GM18858 (cell line): Measurements from ENCODE around the gene DPEP2NB.
"Not testable (repeated sequence)": the region's sequence is repeated elsewhere in the genome, so short reads cannot be mapped to it uniquely, and the experiment has no call there.

ENCODE experiments used
- ATAC-seq: cut with Tn5 transposase; IDR thresholded peaks from one replicate; pipeline ENCODE4 v1.9.1; 2021; ENCODE audit not compliant: unreplicated experiment

Gene DPEP2NB

GRCh38 chr16:68019167-68019680, 3.5 kb upstream of the DPEP2NB start:
- ATAC-seq, result no peak

DNA sequence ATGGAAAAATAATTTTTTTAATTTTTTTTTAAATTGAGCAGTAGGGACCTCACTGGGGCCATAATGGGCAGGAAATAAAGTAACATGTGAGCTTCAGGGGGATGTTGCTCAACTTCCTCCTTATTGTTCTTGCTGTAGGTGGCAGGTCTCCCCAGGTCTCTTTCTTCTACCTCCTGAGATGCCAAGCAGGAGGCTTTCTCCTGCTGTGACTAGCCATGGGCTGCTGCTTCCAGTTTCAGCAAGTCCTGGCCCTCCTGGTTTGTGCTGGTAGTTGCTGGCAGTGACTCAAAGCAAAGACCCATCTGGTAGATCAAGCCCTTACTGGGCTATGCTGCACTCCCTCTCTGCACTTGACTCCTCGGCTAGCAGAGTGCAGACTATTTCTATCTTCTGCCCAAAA, 2.3 kb downstream of the DPEP2NB start:
- ATAC-seq, result no peak

- ATAC-seq, result not testable (repeated sequence)
These were observed 5.8 kb downstream of the DPEP2NB start for GRCh38 chr16:68009872-68010271.

GRCh38 chr16:68009157-68009735, 6.5 kb downstream of the DPEP2NB start:
- no peak for ATAC-seq

GRCh38 chr16:68005786-68006286, 9.9 kb downstream of the DPEP2NB start:
- ATAC-seq, result no peak

DNA sequence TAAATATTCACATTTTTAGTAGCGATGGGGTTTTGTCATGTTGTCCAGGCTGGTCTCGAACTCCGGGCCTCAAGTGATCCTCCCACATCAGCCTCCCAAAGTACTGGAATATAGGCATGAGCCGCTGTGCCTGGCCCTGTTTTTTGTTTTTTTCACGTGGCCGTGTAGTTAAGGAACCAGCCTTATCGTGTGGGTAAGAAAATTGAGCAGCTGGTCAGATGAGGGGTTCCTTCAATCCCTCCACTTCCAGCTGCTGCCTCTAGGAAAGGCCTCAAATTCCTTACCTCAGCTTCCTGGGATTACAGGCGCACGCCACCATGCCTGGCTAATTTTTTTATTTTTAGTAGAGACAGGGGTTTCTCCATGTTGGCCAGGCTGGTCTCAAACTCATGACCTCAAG, 10.5 kb downstream of the DPEP2NB start:
- no peak for ATAC-seq

DNA sequence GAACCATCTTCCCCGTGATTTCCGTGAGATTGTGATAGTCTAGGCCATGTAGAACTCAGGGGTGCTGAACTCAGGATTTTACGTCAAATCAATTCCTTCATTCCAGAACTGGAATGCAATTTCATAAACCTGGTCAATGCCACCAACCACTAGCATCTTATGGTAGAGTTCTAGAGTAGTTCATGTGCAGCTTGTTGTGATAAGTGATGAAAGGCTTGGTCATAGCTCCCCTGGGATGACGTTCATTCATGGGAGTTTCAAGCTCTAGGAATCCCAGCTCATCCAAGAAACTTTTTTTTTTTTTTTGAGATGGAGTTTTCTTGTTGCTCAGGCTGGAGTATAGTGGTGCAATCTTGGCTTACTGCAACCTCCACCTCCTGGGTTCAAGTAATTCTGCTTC, 12.7 kb downstream of the DPEP2NB start:
- ATAC-seq, result no peak

DNA sequence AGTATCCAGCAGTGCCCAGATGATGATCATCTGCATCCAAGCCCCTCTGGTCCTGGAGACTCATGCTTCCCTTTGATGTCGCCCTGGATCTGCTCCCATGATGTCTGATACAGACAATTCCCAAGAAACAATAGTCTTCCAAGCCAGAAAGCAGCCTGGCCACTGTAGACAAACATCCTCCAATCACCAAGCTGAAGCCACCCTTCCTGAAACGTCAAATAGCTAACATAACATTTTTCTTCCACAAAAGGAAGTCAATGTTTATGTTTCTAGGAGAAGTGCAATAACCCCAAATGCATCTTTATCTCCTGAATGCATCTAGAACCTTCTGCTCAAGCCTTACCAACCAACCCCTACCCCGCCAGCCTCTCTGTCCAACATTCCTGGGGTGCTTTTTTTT, 15.3 kb downstream of the DPEP2NB start:
- no peak for ATAC-seq

DNA sequence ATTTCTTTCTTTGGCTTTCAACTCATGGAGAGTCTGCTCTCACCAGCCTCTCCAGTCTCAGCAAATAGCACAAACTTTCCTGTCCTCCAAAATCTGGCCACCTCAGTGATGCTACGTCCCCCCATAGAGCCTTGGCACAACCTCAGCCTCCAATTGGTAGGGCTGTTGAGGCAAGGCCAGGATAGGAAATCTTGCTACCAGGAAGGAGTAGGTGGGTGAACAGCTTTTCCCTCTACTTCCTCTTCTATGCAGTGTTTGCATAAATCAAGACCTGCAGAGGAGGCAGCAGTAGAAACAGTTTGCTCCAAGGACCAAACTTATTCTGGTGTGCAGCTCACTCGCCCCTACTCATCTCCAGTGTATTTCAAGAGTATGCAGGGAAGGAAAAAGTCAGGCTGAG, 15.7 kb downstream of the DPEP2NB start:
- ATAC-seq, result no peak

GRCh38 chr16:67998779-67999688, 16.7 kb downstream of the DPEP2NB start, which contains the start of gene DPEP2:
Gene DPEP2, minus strand, starts transcription at chr16:67999484. Its CDS starts 6,272 bp downstream, at chr16:67993212.
- not testable (repeated sequence) for ATAC-seq

DNA sequence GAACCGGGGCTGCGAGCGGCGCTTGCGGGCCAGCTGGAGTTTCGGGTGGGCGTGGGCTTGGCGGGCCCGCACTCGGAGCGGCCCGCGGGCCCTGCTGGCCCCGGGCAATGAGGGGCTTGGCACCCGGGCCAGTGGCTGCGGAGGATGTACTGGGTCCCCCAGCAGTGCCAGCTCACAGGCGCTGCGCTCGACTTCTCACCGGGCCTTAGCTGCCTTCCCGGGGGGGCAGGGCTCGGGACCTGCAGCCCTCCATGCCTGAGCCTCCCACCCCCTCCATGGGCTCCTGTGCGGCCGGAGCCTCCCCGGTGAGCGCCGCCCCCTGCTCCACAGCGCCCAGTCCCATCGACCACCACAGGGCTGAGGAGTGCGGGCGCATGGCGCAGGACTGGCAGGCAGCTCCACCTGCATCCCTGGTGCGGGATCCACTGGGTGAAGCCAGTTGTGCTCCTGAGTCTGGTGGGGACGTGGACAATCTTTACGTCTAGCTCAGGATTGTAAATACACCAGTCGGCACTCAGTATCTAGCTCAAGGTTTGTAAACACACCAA, 17.4 kb downstream of the DPEP2NB start:
- ATAC-seq, result not testable (repeated sequence)

DNA sequence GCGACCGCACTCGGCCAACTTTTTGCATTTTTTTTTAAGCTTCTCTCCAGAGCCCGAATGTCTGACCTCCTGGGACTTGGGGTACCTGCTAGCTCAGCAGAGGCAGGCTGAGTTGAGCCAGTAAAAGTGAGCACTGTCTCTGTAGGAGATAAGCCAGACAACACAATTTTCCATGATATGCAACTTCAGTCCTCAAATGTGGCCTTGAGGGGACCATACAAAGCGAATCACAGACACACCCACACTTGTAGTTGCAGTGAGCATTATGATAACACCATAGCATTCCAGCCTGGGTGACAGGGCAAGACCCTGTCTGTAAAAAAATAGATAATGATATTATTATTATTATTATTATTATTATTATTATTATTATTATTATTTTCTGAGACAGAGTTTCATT, 19.0 kb downstream of the DPEP2NB start:
- ATAC-seq, result no peak

DNA sequence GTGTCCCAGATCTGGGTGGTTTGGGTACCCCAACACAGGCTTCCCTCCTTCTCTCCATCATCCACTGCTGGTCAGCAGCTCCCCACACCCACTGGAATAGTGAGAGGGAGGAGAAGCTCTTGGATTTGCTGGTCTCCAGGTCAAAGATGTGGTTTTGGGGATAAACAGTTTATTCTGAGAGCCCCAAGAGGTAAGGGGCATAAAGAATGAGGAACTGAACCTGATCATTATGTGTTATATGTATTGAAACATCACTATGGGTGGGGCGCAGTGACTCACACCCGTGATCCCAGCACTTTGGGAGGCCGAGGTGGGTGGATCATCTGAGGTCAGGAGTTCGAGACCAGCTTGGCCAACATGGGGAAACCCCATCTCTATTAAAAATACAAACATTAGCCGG, 20.3 kb downstream of the DPEP2NB start:
- ATAC-seq, result no peak

GRCh38 chr16:67994040-67994408, 21.7 kb downstream of the DPEP2NB start:
- not testable (repeated sequence) for ATAC-seq

DNA sequence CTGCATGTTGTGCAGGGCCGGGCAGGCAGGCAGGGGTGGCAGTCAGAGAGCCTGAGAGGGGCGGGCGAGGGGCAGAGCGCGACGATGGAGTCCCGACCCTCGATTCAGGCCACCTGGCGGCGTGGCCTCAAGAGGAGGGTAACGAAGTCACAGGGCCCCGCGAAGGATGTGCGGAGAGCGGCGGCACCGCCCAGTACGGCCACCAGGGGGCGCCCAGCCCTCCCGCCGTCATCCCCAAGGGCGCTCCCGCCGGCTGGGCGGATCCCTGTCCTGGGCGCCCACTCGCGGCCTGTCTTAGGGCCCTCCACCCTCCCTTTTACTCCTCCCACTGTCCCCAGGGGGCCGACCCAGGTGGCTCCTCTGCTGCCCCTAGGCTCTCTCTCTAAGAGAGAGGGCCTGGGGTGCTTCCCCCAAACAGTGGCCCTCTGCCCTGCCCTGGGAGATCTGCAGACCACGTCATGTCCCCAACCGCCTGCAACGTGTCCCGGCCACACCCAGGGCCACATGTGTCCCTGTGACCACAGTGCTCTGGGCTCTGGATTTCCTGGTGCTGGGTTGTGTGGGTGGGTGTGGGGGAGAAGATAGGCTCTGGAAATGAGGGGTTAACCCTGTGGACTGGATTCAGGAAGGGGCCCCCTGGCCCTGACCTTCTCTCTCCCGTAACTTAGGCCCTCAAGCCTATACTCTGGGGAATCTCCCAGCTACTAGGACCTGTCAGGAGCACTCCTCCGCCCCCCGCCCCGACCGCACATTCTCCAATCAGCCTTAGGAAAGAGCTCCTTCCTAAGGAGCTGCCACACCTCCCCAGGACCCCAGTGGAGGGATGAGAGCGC, 22.3 kb downstream of the DPEP2NB start:
- ATAC-seq, result peak; percentile 58

GRCh38 chr16:67992661-67993206, 23.0 kb downstream of the DPEP2NB start:
- no peak for ATAC-seq

DNA sequence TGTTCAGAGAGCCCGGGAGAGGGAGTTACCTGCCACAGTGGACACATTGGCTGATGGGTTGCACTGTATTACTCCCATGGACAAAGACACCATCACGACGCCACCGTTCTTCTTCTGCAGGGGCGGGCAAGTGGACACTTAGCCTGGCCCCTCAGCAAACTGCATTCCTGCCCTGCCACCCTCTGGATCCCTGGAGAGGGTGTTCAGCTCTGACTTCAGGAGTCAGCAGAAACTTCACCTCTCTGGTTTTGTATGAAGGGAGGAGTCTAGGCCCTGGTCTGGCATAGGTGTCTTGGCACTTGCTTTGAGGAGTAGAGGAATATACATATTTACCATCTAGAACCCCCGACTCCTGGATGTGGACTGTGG, 25.7 kb downstream of the DPEP2NB start:
- no peak for ATAC-seq

DNA sequence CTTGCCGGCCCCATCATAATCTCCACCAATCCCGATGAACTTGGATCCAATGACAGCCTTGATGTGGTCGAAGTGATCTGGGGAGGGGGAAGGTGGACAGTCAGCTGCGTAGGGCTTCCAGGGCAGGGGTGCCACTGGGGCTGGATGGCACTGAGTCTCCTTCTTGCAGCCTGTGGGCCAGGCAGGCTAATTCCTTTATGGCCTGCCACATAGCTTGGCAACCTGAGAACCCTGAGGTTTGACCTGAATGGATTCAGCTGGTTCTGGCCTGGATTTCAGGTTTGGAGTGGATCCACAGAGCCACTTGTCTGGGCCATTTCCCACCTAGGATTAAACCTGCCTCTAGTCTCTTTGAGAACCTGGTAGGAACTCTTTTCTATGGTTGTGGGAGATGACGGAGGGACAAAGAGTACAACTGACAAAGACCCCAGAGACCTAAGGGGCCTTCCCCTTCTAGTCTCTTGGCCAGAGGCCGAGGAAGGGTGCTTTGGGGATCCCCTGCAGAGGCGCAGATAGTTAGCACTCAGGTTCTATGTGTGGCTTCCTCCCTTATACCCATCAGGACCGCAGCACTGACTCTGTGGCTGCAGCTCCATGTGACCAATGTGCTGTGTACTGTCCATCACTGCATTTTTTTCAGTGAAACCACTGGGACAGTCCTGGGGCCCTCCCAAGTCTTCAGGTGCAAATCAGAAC, 26.2 kb downstream of the DPEP2NB start:
- no peak for ATAC-seq

DNA sequence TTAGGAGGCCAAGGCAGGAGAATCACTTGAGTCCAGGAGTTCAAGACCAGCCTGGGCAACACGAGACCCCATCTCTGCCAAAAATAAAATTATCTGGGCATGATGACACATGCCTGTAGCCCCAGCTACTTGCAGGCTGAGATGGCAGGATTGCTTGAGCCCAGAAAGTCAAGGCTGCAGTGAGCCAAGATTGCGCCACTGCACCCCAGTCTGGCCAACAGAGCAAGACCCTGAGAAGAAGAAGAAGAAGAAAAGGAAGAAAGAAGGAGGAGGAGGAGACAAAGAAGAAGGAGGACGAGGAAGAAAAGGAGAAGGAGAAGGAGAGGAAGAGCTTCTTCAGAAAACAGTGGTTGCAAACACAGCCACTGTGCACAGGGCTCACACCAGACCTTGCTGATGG, 27.0 kb downstream of the DPEP2NB start:
- ATAC-seq, result no peak
